B cell (primary cell): ENCODE results near the gene ARL16. TPM values are rescaled to one million over a fixed set of nuclear protein-coding genes. Genes with fewer than 3 reads are reported as not detected.

Source experiments
- ATAC-seq: fragments of 200-7000 bp; cut with Tn5 transposase; one replicate; pipeline ENCODE4 v1.10.0; 2021; ENCODE audit warnings: low read depth, mild to moderate bottlenecking, moderate number of reproducible peaks, moderate library complexity
- CTCF ChIA-PET: fragments of 350-600 bp; sonication (Branson Sonifier 250); formaldehyde crosslinking; loops from one replicate; lab custom pipeline; 2021; ENCODE audit warnings: antibody characterized with exemption, inconsistent platforms; lab: Charles Lee
- POLR2A ChIA-PET: fragments of 350-600 bp; sonication (Branson Sonifier 250); formaldehyde crosslinking; loops from one replicate; lab custom pipeline; 2021; ENCODE audit warnings: antibody characterized with exemption; lab: Charles Lee
- DNase-seq: peaks from one replicate; pipeline ENCODE4 v3.0.0; 2013
- H2AFZ ChIP-seq: 2 replicates; pipeline ENCODE4 v1.6.1; 2012; ENCODE audit warnings: mild to moderate bottlenecking, low read depth, low read length; ENCODE audit not compliant: insufficient read depth, poor library complexity, severe bottlenecking
- H3K27ac ChIP-seq, 2 donors: 1 replicate in 1 of 2; 2 replicates in 1 of 2; pipeline ENCODE4 v1.5.1; 2012 to 2013; ENCODE audit warnings: low read length in 2 of 2, mild to moderate bottlenecking in 2 of 2, moderate library complexity in 1 of 2
- H3K27me3 ChIP-seq, 4 experiments: fragments of 200-600 bp in 1 of 4; sonication (generic) in 1 of 4; replicated peaks in 1 of 4; 1 replicate in 2 of 4; 2 replicates in 2 of 4; pipeline versions ENCODE4 v1.6.1 to v1.7.0; 2013 to 2016; ENCODE audit warnings: low read length in 3 of 4, mild to moderate bottlenecking in 2 of 4, mixed read lengths in 1 of 4, moderate library complexity in 1 of 4; ENCODE audit not compliant: insufficient read depth in 4 of 4, control insufficient read depth in 3 of 4; ENCODE audit errors: control extremely low read depth in 1 of 4
- H3K36me3 ChIP-seq, 2 experiments: replicated peaks in 1 of 2; 1 replicate in 1 of 2; 2 replicates in 1 of 2; pipeline versions ENCODE4 v1.6.1 to v1.7.1; 2013; ENCODE audit warnings: low read length in 1 of 2; ENCODE audit not compliant: insufficient read depth in 2 of 2, control insufficient read depth in 1 of 2; ENCODE audit errors: control extremely low read depth in 1 of 2, extremely low read depth in 1 of 2
- H3K4me1 ChIP-seq, 2 donors: fragments of 200-600 bp in 1 of 2; sonication (generic) in 1 of 2; 1 replicate in 1 of 2; 2 replicates in 1 of 2; pipeline versions ENCODE4 v1.5.1 to v1.6.1; 2013 to 2017; ENCODE audit warnings: low read length in 2 of 2; ENCODE audit not compliant: control insufficient read depth in 2 of 2, insufficient read depth in 2 of 2
- H3K4me2 ChIP-seq: replicated peaks from 2 replicates; pipeline ENCODE3; 2012; ENCODE audit warnings: mild to moderate bottlenecking, low read depth, low read length; ENCODE audit not compliant: poor library complexity, severe bottlenecking
- H3K4me3 ChIP-seq, 5 experiments: fragments of 200-600 bp in 1 of 5; sonication (generic) in 1 of 5; 1 replicate in 3 of 5; 2 replicates in 2 of 5; pipeline versions ENCODE4 v1.5.1 to v1.7.0; 2011 to 2016; ENCODE audit warnings: low read length in 4 of 5, mild to moderate bottlenecking in 4 of 5, low read depth in 2 of 5, control low read depth in 1 of 5, moderate library complexity in 1 of 5; ENCODE audit not compliant: insufficient read depth in 1 of 5; ENCODE audit errors: control extremely low read depth in 1 of 5, extremely low read depth in 1 of 5
- H3K79me2 ChIP-seq: fragments of 200-600 bp; sonication (generic); one replicate; pipeline ENCODE4 v1.6.0; 2016; ENCODE audit warnings: low read length; ENCODE audit not compliant: control insufficient read depth, insufficient read depth
- H3K9ac ChIP-seq: fragments of 200-600 bp; sonication (generic); 2 replicates; pipeline ENCODE4 v1.6.1; 2017; ENCODE audit warnings: mild to moderate bottlenecking, low read length, moderate library complexity
- H3K9me3 ChIP-seq, 3 donors: one replicate each; pipeline versions ENCODE4 v1.6.1 to v1.7.1; 2013; ENCODE audit warnings: low read length in 2 of 3; ENCODE audit not compliant: control insufficient read depth in 2 of 3, insufficient read depth in 1 of 3; ENCODE audit errors: control extremely low read depth in 1 of 3
- H4K20me1 ChIP-seq: 2 replicates; pipeline ENCODE4 v1.6.0; 2012; ENCODE audit warnings: mild to moderate bottlenecking, low read length; ENCODE audit not compliant: insufficient read depth, control insufficient read depth, poor library complexity, severe bottlenecking
- H3K27ac Mint-ChIP-seq: one replicate; pipeline ENCODE4 v1.8.0; 2021; ENCODE audit warnings: mixed read lengths
- H3K27me3 Mint-ChIP-seq: one replicate; pipeline ENCODE4 v1.8.0; 2021; ENCODE audit warnings: mixed read lengths
- H3K4me1 Mint-ChIP-seq: one replicate; pipeline ENCODE4 v1.8.0; 2021; ENCODE audit warnings: mixed read lengths
- H3K4me3 Mint-ChIP-seq: one replicate; pipeline ENCODE4 v1.8.0; 2021; ENCODE audit warnings: mixed read lengths
- H3K9me3 Mint-ChIP-seq: one replicate; pipeline ENCODE4 v1.8.0; 2022; ENCODE audit warnings: mixed read lengths; ENCODE audit not compliant: insufficient read depth
- CTCF ChIP-seq: fragments of 200-600 bp; IDR thresholded peaks from one replicate; pipeline ENCODE4 v1.8.0; 2022; ENCODE audit warnings: antibody characterized with exemption, mild to moderate bottlenecking
- EZH2 ChIP-seq: IDR thresholded peaks from 2 replicates; pipeline ENCODE4 v1.6.1; 2012; ENCODE audit warnings: borderline replicate concordance, low read depth, mild to moderate bottlenecking, moderate library complexity, low read length; ENCODE audit not compliant: insufficient read depth, poor library complexity, severe bottlenecking
- WGBS: methylation state at CpG from one replicate; pipeline ENCODE4 v1.1.5; 2013; ENCODE audit warnings: missing lambda C conversion rate; ENCODE audit not compliant: insufficient coverage; 5-methylcytosine and 5-hydroxymethylcytosine counted together
- intact Hi-C: fragments of 100-400 bp; cut with micrococcal nuclease; formaldehyde crosslinking; loops from one replicate; pipeline ENCODE4 v1.10.0; 2022
- polyA plus RNA-seq: library from polyadenylated mRNA; depleted of rRNA; stranded (reverse); fragments of >200 nt; gene quantifications from 2 replicates; pipeline ENCODE4 v1.2.3, GENCODE V29; 2012
- total RNA-seq, 2 donors: library from RNA; stranded (reverse); fragments of 120-200 nt in 1 of 2; gene quantifications; 1 replicate in 1 of 2; 2 replicates in 1 of 2; pipeline versions ENCODE4 v1.2.3 to v1.2.4, GENCODE V29; 2013 to 2022

ARL16 gene
- total and polyA plus RNA-seq, 2 donors (not counting 1 experiment from before 2014, with no cell fraction given), result 32.5 to 101 TPM

GRCh38 chr17:81708739-81709185 is 25.2 kb upstream of the ARL16 start:
- DNase-seq (no peak), ATAC-seq (no peak)
- no peaks in the 10 kb centered on the region for H3K9me3 ChIP-seq
- CTCF ChIA-PET, result no interaction called here
- Mint-ChIP-seq H3K4me1 (peaks cover 25% of the 10 kb centered on the region), H3K9me3 (no peaks in the 10 kb centered on the region), H3K4me3 (no peak overlapping the region), H3K27me3 (no peaks in the 10 kb centered on the region), H3K27ac (no peak overlapping the region)
- H3K9ac ChIP-seq, result no peak overlapping the region
- WGBS, result 95% methylated on average over 16 of the region's 17 CpGs
- no peak overlapping the region for H3K27ac ChIP-seq
- H3K79me2 ChIP-seq, result peaks cover 9% of the 10 kb centered on the region
- H3K4me1 ChIP-seq, result peaks cover 23 to 35% of the 10 kb centered on the region in 2 donors
- no peak overlapping the region for H3K4me2 ChIP-seq
- POLR2A ChIA-PET, result no interaction called here
- intact Hi-C loops, result no loop called here
- H3K4me3 ChIP-seq, result no peak overlapping the region
- peaks cover 0 to 10% of the 10 kb centered on the region in 2 experiments for H3K36me3 ChIP-seq
- H4K20me1 ChIP-seq, result no peaks in the 10 kb centered on the region
- H3K27me3 ChIP-seq, result peaks cover 0 to 3% (median 0%) of the 10 kb centered on the region in 4 experiments
- no peak overlapping the region for H2AFZ ChIP-seq
- TF ChIP-seq EZH2 (no peak), CTCF (no peak)

- peaks cover 28% of the 10 kb centered on the region for H3K4me1 Mint-ChIP-seq
- H3K9me3 Mint-ChIP-seq, result no peaks in the 10 kb centered on the region
- Histone ChIP-seq H3K9ac (no peak overlapping the region), H3K27ac (no peak overlapping the region), H3K4me1 (peaks cover 24 to 35% of the 10 kb centered on the region in 2 donors), H3K4me3 (no peak overlapping the region), H3K4me2 (no peak overlapping the region), H3K36me3 (peaks cover 0 to 10% of the 10 kb centered on the region in 2 experiments), H4K20me1 (no peaks in the 10 kb centered on the region), H3K9me3 (no peaks in the 10 kb centered on the region), H2AFZ (no peak overlapping the region), H3K79me2 (peaks cover 16% of the 10 kb centered on the region), H3K27me3 (peaks cover 0 to 3% (median 0%) of the 10 kb centered on the region in 4 experiments)
- H3K4me3 Mint-ChIP-seq, result no peak overlapping the region
- DNase-seq, result no peak
- no peaks in the 10 kb centered on the region for H3K27me3 Mint-ChIP-seq
- POLR2A ChIA-PET, result no interaction called here
- CTCF ChIA-PET, result no interaction called here
- intact Hi-C loops, result no loop called here
- 95% methylated on average over 25 of the region's 25 CpGs for WGBS
- no peak overlapping the region for H3K27ac Mint-ChIP-seq
- TF ChIP-seq EZH2, result no peak
- TF ChIP-seq CTCF, result no peak
- ATAC-seq, result no peak
These were observed 24.4 kb upstream of the ARL16 start for GRCh38 chr17:81707725-81708646.
